A549 (cell line): ENCODE measurements around the gene EWSR1.

Experiments
- CBX2 ChIP-seq: fragments of 200-600 bp; sonication (generic); IDR thresholded peaks from 2 replicates; pipeline ENCODE4 v1.6.1; 2016; ENCODE audit warnings: low read depth, mild to moderate bottlenecking, borderline replicate concordance
- CEBPB ChIP-seq, 2 experiments: fragments of >200 bp in 1 of 2; sonication (Bioruptor Twin) in 1 of 2; formaldehyde crosslinking in 1 of 2; IDR thresholded peaks; 2 replicates each; pipeline ENCODE4 v1.6.1; 2012 to 2016
- CTCF ChIP-seq: fragments of >200 bp; sonication (Bioruptor Twin); formaldehyde crosslinking; IDR thresholded peaks from 3 replicates; pipeline ENCODE4 v1.5.1; 2016
- EHMT2 ChIP-seq: fragments of 200-600 bp; sonication (generic); IDR thresholded peaks from 2 replicates; pipeline ENCODE4 v1.6.1; 2016; ENCODE audit warnings: antibody characterized with exemption, low read depth, mild to moderate bottlenecking, moderate library complexity
- EP300 ChIP-seq, 2 experiments: fragments of >200 bp; sonication (Bioruptor Twin); formaldehyde crosslinking; IDR thresholded peaks; 2 replicates in 1 of 2; 3 replicates in 1 of 2; pipeline ENCODE4 v1.6.1; 2016 to 2017
- ESRRA ChIP-seq: fragments of 150-350 bp; IDR thresholded peaks from 2 replicates; pipeline ENCODE4 v1.6.1; 2014; ENCODE audit warnings: mild to moderate bottlenecking, low read length, borderline replicate concordance
- PHF8 ChIP-seq: fragments of 200-600 bp; sonication (generic); IDR thresholded peaks from 2 replicates; pipeline ENCODE4 v1.6.1; 2016; ENCODE audit warnings: low read depth, mild to moderate bottlenecking, antibody characterized with exemption, moderate library complexity, borderline replicate concordance
- POLR2A ChIP-seq: IDR thresholded peaks from 2 replicates; pipeline ENCODE4 v1.6.1; 2012; ENCODE audit warnings: mild to moderate bottlenecking, low read length
- POLR2AphosphoS2 ChIP-seq: conservative IDR thresholded peaks from 2 replicates; pipeline ENCODE4 v1.6.1; 2012; ENCODE audit warnings: low read length, improper control_type of control experiment, inconsistent platforms
- RAD21 ChIP-seq, 2 experiments: fragments of >200 bp in 1 of 2; sonication (Bioruptor Twin) in 1 of 2; formaldehyde crosslinking in 1 of 2; IDR thresholded peaks in 1 of 2; conservative IDR thresholded peaks in 1 of 2; 2 replicates in 1 of 2; 3 replicates in 1 of 2; pipeline ENCODE4 v1.6.1; 2012 to 2018; ENCODE audit warnings: inconsistent platforms in 1 of 2
- SREBF2 ChIP-seq: fragments of 450-650 bp; IDR thresholded peaks from 2 replicates; pipeline ENCODE4 v1.6.1; 2014; ENCODE audit warnings: mild to moderate bottlenecking, moderate library complexity

- TF ChIP-seq CTCF, result no peak
- no peak for TF ChIP-seq EP300 (IDR thresholded peaks at IDR 0.05)
- no peak for TF ChIP-seq POLR2AphosphoS2
- TF ChIP-seq CEBPB (IDR thresholded peaks at IDR 0.05), result no peak
- TF ChIP-seq RAD21 (conservative IDR thresholded peaks at IDR 0.05 in 1 of 2, IDR thresholded peaks at IDR 0.05 in 1 of 2), result no peak
- TF ChIP-seq CBX2, result no peak
- TF ChIP-seq EHMT2, result no peak
- TF ChIP-seq POLR2A, result no peak
- TF ChIP-seq SREBF2, result no peak
- no peak for TF ChIP-seq PHF8
- TF ChIP-seq ESRRA, result no peak
These were observed 67.6 kb downstream of the EWSR1 start for GRCh38 chr22:29335656-29336055.
